Thymus (tissue), 11 donors: Measurements from ENCODE around the gene LRRC71. TPM values are rescaled to one million over a fixed set of nuclear protein-coding genes. Genes with fewer than 3 reads are reported as not detected.

Experiments used
- DNase-seq, 9 donors: peaks; one replicate each; pipeline ENCODE4 v3.0.0-alpha.2; 2013; ENCODE audit warnings: low spot score in 9 of 9, low read depth in 6 of 9, missing footprints in 1 of 9
- H3K27ac ChIP-seq, 2 donors: one replicate each; pipeline ENCODE4 v1.5.1; 2013; ENCODE audit warnings: control low read depth in 1 of 2, low read depth in 1 of 2, low read length in 1 of 2, mild to moderate bottlenecking in 1 of 2, moderate library complexity in 1 of 2
- H3K27me3 ChIP-seq, 2 donors: one replicate each; pipeline ENCODE4 v1.5.1; 2013; ENCODE audit warnings: low read length in 1 of 2; ENCODE audit not compliant: control insufficient read depth in 2 of 2, insufficient read depth in 1 of 2
- H3K36me3 ChIP-seq, 2 donors: one replicate each; pipeline ENCODE4 v1.5.1; 2013; ENCODE audit warnings: low read length in 1 of 2, mild to moderate bottlenecking in 1 of 2, moderate library complexity in 1 of 2; ENCODE audit not compliant: control insufficient read depth in 2 of 2, insufficient read depth in 2 of 2
- H3K4me1 ChIP-seq, 2 donors: one replicate each; pipeline ENCODE4 v1.5.1; 2013; ENCODE audit warnings: low read length in 2 of 2; ENCODE audit not compliant: control insufficient read depth in 2 of 2, insufficient read depth in 2 of 2
- H3K4me3 ChIP-seq, 2 donors: one replicate each; pipeline ENCODE4 v1.5.1; 2013; ENCODE audit warnings: low read length in 2 of 2, control low read depth in 1 of 2, mild to moderate bottlenecking in 1 of 2
- H3K9me3 ChIP-seq, 2 donors: one replicate each; pipeline ENCODE4 v1.5.1; 2013; ENCODE audit warnings: low read length in 1 of 2, mild to moderate bottlenecking in 1 of 2; ENCODE audit not compliant: control insufficient read depth in 2 of 2, insufficient read depth in 1 of 2
- whole genome bisulfite sequencing: extraction: QIAGEN DNeasy Blood & Tissue Kit; methylation state at CpG from one replicate; pipeline ENCODE4 v1.1.7; 2013; 5-methylcytosine and 5-hydroxymethylcytosine counted together
- polyA plus RNA-seq: library from polyadenylated mRNA; stranded (reverse); fragments of 200-250 nt; gene quantifications from one replicate; pipeline ENCODE4 v1.2.3, GENCODE V29; 2013
- total RNA-seq: library from RNA; stranded (reverse); fragments of 120-200 nt; gene quantifications from one replicate; pipeline ENCODE4 v1.2.4, GENCODE V29; 2013
- donor health status: healthy.

LRRC71 gene
- total and polyA plus RNA-seq, 2 donors: 0.11 TPM; not detected in 1

DNA sequence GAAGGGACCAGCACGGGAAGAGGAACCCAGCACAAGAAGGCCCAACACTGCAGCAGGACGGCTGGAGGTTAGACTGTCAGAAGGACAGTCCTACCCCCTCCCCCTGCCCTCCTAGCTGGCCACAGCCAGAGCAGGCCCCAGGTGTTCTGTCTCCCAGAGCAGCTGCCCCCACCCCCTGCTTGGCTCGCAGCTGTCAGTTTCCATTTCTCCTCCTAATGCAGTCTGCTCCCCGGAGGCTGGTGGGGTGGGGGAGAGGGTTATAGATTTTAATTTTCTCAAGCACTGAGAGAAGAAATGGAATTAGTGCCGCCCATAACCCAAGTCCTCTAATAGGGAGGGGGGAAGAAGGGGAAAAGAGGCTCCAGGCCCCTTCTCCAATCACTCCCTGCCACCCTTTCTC lies 40.0 kb upstream of the LRRC71 start:
- no peaks in the 10 kb centered on the region for H3K4me1 ChIP-seq
- H3K9me3 ChIP-seq: no peaks in the 10 kb centered on the region
- no peaks in the 10 kb centered on the region for H3K36me3 ChIP-seq
- WGBS: 71% methylated on average over 5 of the region's 5 CpGs
- H3K4me3 ChIP-seq: no peak overlapping the region
- no peak overlapping the region for H3K27ac ChIP-seq
- no peak for DNase-seq
- H3K27me3 ChIP-seq: peaks cover 3 to 93% of the 10 kb centered on the region in 2 donors

DNA sequence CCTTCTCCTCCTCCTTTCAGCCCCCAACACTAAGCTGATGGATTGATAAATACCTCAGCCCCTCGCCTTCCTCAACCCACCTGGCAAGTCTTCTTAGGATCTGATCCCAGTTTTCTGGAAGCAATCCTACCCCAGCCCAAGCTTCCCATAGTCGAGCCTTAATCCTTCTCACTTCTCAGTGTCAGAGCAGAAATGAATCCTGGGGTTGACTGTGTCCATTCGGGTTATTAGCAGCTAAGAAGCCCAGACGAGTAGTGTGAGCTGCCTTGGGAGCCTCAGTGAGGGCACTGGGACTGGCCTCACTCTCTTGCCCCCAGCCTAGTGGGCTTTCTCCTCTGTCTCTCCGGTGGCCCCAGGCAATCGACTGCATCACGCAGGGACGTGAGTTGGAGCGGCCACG lies 39.3 kb upstream of the LRRC71 start:
- no peaks in the 10 kb centered on the region for H3K9me3 ChIP-seq
- peaks cover 3 to 93% of the 10 kb centered on the region in 2 donors for H3K27me3 ChIP-seq
- H3K36me3 ChIP-seq: no peaks in the 10 kb centered on the region
- no peaks in the 10 kb centered on the region for H3K4me1 ChIP-seq
- no peak for DNase-seq
- WGBS: 82% methylated on average over 10 of the region's 10 CpGs
- no peak overlapping the region for H3K27ac ChIP-seq
- no peak overlapping the region for H3K4me3 ChIP-seq

DNA sequence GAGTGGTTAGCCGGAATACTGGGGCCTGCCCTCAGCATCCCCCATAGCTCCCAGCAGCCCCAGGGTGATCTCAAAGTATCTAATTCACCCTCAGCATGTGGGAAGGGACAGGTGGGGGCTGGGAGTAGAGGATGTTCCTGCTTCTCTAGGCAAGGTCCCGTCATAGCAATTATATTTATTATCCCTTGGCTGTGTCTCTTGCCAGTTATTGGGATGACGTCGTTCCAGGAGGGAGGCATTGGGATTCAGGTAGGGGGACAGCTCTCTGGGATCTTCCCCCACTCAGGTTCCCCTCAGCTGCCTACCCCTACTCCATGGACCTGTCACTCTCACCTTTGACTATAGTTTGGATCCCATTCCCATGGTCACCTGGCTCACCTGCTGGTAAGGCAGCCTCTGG lies 38.8 kb upstream of the LRRC71 start:
- 95% methylated on average over 4 of the region's 4 CpGs for WGBS
- no peaks in the 10 kb centered on the region for H3K4me1 ChIP-seq

DNA sequence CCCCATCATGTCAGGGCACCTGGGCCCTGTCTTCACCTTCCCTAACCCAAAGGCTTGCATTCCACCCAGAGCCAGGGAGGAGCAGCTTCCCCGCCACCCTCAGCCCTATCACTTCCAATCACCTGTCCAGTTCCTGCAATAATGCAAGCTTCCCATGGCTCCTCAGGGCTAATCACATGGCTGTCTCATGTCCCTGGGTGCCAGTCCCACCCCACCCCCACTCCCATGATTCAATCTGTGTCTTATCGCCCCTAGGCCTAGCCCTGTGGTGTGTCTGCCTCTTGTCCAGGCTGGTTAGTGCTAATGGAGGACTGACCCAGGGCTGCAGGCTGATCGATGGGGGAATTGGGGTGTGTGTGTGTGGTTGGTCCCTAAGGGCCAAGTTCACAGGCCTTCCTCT lies 37.9 kb upstream of the LRRC71 start:
- peaks cover 0 to 92% of the 10 kb centered on the region in 2 donors for H3K27me3 ChIP-seq
- H3K36me3 ChIP-seq: no peaks in the 10 kb centered on the region
- no peaks in the 10 kb centered on the region for H3K4me1 ChIP-seq
- H3K4me3 ChIP-seq: no peak overlapping the region
- no peaks in the 10 kb centered on the region for H3K9me3 ChIP-seq
- no peak for DNase-seq
- WGBS: 95% methylated on average over 3 of the region's 3 CpGs
- H3K27ac ChIP-seq: no peak overlapping the region

More for the DNA sequence above, 38.8 kb upstream of the LRRC71 start:
- H3K27me3 ChIP-seq: peaks cover 0 to 93% of the 10 kb centered on the region in 2 donors
- DNase-seq: no peak
- no peaks in the 10 kb centered on the region for H3K36me3 ChIP-seq
- H3K4me3 ChIP-seq: no peak overlapping the region
- H3K9me3 ChIP-seq: no peaks in the 10 kb centered on the region
- no peak overlapping the region for H3K27ac ChIP-seq

DNA sequence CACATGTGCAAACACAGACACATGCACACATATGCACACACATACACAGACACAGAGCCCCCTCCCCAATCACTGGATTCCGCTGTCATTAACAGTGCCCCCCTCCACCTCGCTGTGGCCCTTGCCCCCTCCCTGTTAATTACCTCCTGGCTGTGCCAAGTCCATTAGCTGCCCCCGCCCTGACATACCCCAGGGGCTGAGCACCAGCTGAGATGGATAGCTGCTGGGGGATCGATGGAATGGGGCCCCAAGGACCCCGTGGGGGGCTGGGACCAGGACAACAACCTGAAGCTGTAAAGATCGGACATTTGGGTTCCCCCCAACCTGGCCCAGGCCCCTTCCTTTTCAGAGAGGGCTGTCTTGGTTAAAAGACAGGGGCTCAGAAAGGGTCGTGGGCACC lies 36.5 kb upstream of the LRRC71 start:
- Histone ChIP-seq H3K36me3 (no peaks in the 10 kb centered on the region), H3K27me3 (peaks cover 3 to 92% of the 10 kb centered on the region in 2 donors), H3K27ac (no peak overlapping the region), H3K4me1 (no peaks in the 10 kb centered on the region), H3K4me3 (no peak overlapping the region), H3K9me3 (no peaks in the 10 kb centered on the region)
- DNase-seq: no peak
- WGBS: 83% methylated on average over 7 of the region's 7 CpGs

DNA sequence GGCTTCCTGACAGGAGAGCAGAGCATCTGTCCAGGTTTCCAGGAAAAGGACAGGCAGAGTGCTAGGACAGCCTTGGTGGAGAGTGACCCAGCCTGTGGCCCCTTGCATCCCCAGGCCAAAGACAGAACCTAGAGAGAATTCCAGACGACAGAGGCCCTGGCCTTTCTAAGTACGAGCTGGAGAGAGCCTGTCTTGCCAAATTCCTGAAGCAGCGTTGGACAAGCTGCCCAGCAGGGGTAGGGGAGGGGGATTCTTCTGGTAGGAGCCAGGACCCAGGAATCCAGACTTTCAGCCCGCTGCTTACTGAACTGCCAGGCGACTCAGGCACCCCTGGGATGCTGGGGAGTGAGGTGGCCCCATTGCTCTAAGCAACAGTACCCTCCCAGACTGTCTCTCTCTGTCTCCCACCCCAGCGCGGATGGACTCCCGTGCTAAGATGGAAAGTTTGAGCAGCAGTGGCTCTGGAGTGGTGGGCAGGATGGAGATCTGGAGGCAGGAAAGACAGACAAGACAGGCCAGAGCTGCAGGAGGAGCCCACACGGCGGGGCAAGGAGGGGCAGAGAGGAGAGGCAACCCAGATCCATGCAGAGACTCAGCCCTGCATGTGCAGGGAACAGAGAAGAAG lies 35.8 kb upstream of the LRRC71 start:
- Histone ChIP-seq H3K27me3 (peaks cover 3 to 92% of the 10 kb centered on the region in 2 donors), H3K4me3 (no peak overlapping the region), H3K36me3 (no peaks in the 10 kb centered on the region), H3K4me1 (no peaks in the 10 kb centered on the region), H3K9me3 (no peaks in the 10 kb centered on the region), H3K27ac (no peak overlapping the region)
- 93% methylated on average over 10 of the region's 10 CpGs for WGBS
- no peak for DNase-seq

DNA sequence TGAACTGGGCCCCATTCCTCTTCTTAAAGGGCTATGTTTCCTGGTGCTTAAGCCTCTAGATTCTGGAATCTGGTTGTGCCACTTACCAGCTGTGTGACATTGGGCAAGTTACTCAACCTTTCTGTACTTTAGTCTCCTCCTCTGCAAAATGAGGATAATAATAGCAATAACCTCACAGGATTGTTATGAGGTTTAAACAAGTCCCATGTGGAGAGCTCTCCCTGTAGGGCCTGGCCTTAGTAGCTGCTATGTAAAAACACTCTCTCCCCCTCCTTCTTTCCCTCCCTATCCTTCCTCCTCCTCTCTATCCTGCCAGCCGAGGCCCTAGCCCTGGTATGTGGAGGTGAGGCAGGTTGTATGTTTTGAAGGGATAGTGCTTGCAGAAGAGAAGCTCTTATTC lies 35.1 kb upstream of the LRRC71 start:
- no peak overlapping the region for H3K4me3 ChIP-seq
- H3K27ac ChIP-seq: no peak overlapping the region
- no peak for DNase-seq
- WGBS: 63% methylated on average over 1 of the region's 1 CpG
- H3K4me1 ChIP-seq: no peaks in the 10 kb centered on the region
- H3K27me3 ChIP-seq: peaks cover 3 to 92% of the 10 kb centered on the region in 2 donors
- no peaks in the 10 kb centered on the region for H3K9me3 ChIP-seq
- no peaks in the 10 kb centered on the region for H3K36me3 ChIP-seq

DNA sequence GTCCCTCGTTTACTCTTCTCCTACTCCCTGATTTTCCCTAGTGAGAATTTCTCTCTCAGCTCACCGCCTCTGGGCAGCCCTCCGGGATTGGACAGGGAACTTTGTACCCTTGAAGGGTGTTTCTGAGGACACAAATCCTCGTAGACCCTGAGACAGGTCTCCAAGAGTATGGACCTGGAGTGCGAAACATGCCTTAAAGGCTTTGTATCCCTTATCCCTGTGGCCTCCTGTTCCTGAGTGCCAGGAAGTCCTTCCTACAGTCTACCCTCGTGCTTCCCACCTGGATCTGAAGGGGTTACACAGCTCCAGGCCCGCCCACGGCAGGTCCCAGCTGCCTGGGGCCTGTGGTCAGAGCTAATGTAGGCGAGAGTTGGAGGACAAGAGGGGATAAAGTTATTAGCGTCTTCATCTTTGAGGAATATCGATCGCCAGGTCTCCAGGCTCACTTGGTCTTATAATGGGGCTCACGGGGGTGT lies 34.5 kb upstream of the LRRC71 start:
- DNase-seq: no peak
- no peaks in the 10 kb centered on the region for H3K36me3 ChIP-seq
- no peaks in the 10 kb centered on the region for H3K4me1 ChIP-seq
- no peak overlapping the region for H3K4me3 ChIP-seq
- peaks cover 7 to 91% of the 10 kb centered on the region in 2 donors for H3K27me3 ChIP-seq
- H3K27ac ChIP-seq: no peak overlapping the region
- WGBS: 84% methylated on average over 13 of the region's 13 CpGs
- no peaks in the 10 kb centered on the region for H3K9me3 ChIP-seq

DNA sequence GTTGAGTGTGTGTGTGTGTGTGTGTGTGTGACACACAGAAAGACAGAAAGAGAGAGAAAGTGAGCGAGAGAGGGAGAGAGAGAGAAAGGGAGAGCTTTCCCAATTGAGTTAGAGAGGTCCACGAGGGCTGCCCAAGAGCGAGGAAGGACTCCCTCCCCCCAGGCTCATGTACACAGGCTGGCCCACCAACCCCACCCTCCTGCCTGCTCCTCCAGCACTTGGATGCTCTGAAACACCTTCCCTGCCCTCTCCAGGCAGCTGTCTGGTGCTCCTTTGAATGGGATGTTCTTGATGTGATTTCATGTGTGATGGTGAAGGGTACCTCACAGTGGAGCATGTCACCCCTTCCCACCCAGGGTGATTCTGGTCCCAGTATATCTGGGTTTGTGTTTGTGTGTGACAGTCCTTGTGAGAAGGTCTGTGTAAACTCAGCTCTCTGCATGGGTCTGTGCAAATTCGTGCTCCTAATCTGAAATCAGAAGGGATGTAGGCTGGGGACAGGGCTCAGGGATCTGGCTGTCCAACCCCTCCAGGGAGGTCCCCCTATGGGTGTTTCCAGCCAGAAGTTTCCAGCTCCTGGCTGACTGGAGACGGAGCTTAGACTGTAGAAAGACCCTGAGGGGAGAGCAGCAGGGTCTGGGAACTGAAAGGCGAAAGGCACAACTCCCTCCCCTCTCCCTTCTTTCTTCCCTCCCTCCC lies 33.7 kb upstream of the LRRC71 start:
- no peak overlapping the region for H3K27ac ChIP-seq
- no peak overlapping the region for H3K4me3 ChIP-seq
- WGBS: 62% methylated on average over 6 of the region's 6 CpGs
- peaks cover 0 to under 1% of the 10 kb centered on the region in 2 donors for H3K9me3 ChIP-seq
- no peak for DNase-seq
- no peaks in the 10 kb centered on the region for H3K4me1 ChIP-seq
- H3K27me3 ChIP-seq: peaks cover 12 to 91% of the 10 kb centered on the region in 2 donors
- H3K36me3 ChIP-seq: no peaks in the 10 kb centered on the region
